HCT116 (cell line): ENCODE data around the gene POU5F1. TPM values are rescaled to one million over a fixed set of nuclear protein-coding genes. Genes with fewer than 3 reads are reported as not detected.

Experiments
- ATAC-seq: fragments of 200-7000 bp; cut with Tn5 transposase; 2 replicates; pipeline ENCODE4 v1.9.1; 2020; ENCODE audit warnings: mild to moderate bottlenecking, moderate library complexity
- BruUV-seq: library from RNA; stranded (reverse); fragments of 400-500 nt; replicated peaks from 2 replicates; lab custom pipeline; 2021; lab: Mats Ljungman, UMichigan
- CTCF ChIA-PET: fragments of 300-600 bp; sonication (Branson Sonifier 250); formaldehyde crosslinking; loops from one replicate; lab custom pipeline; 2021; ENCODE audit warnings: antibody characterized with exemption; lab: Charles Lee
- POLR2A ChIA-PET: fragments of 300-600, 350-600 bp; sonication (Branson Sonifier 250); formaldehyde crosslinking; loops from one replicate; lab custom pipeline; 2021; ENCODE audit warnings: antibody characterized with exemption; lab: Charles Lee
- RAD21 ChIA-PET, 2 experiments: fragments of 300-600 bp; sonication (Branson Sonifier 250); formaldehyde crosslinking; loops; one replicate each; lab custom pipeline; 2023; ENCODE audit warnings: low total read pairs in 2 of 2; ENCODE audit not compliant: uncharacterized antibody in 2 of 2, unreplicated experiment in 2 of 2, low non-redundant PET in 1 of 2; lab: Charles Lee
- DNase-seq: peaks from one replicate; pipeline ENCODE4 v3.0.0-alpha.2; 2010; ENCODE audit warnings: low read depth, low spot score
- H2AFZ ChIP-seq: fragments of 200-600 bp; shearing (Covaris generic), sonication (generic); 2 replicates; pipeline ENCODE4 v1.6.1; 2017; ENCODE audit warnings: low read depth, mixed run types, mixed read lengths, antibody characterized with exemption, low read length; ENCODE audit not compliant: poor library complexity, severe bottlenecking
- H3K27ac ChIP-seq: 2 replicates; pipeline ENCODE4 v1.5.1; 2012; ENCODE audit warnings: low read depth, low read length
- H3K27me3 ChIP-seq: fragments of 200-600 bp; sonication (generic); 2 replicates; pipeline ENCODE4 v1.6.1; 2016; ENCODE audit warnings: mixed run types, low read length, mixed read lengths; ENCODE audit not compliant: insufficient read depth
- H3K36me3 ChIP-seq, 2 experiments: fragments of 200-500 bp in 1 of 2; fragments of 200-600 bp in 1 of 2; sonication (Bioruptor generic) in 1 of 2; sonication (generic) in 1 of 2; 2 replicates each; pipeline versions ENCODE4 v1.5.1 to v1.6.1; 2014 to 2016; ENCODE audit warnings: low read length in 2 of 2, inconsistent platforms in 1 of 2, mixed read lengths in 1 of 2, mixed run types in 1 of 2; ENCODE audit not compliant: insufficient read depth in 2 of 2, control insufficient read depth in 1 of 2
- H3K4me1 ChIP-seq, 2 experiments: fragments of 200-600 bp in 1 of 2; sonication (generic) in 1 of 2; 2 replicates each; pipeline versions ENCODE4 v1.5.1 to v1.6.1; 2012 to 2017; ENCODE audit warnings: low read length in 2 of 2, inconsistent platforms in 1 of 2, mild to moderate bottlenecking in 1 of 2, mixed read lengths in 1 of 2, mixed run types in 1 of 2, moderate library complexity in 1 of 2; ENCODE audit not compliant: insufficient read depth in 2 of 2, control insufficient read depth in 1 of 2
- H3K4me2 ChIP-seq: fragments of 200-600 bp; sonication (generic); 2 replicates; pipeline ENCODE4 v1.6.1; 2017; ENCODE audit warnings: mixed run types, low read length, mixed read lengths
- H3K4me3 ChIP-seq, 2 experiments: fragments of 200-600 bp in 1 of 2; sonication (generic) in 1 of 2; replicated peaks in 1 of 2; 2 replicates each; pipeline ENCODE4 v1.5.1; 2011 to 2016; ENCODE audit warnings: low read length in 2 of 2, control low read depth in 1 of 2, low read depth in 1 of 2, mild to moderate bottlenecking in 1 of 2, mixed read lengths in 1 of 2, mixed run types in 1 of 2
- H3K79me2 ChIP-seq: fragments of 200-600 bp; sonication (generic); 2 replicates; pipeline ENCODE4 v1.6.1; 2017; ENCODE audit warnings: mild to moderate bottlenecking, mixed run types, low read length, moderate library complexity, mixed read lengths; ENCODE audit not compliant: insufficient read depth
- H3K9ac ChIP-seq: fragments of 200-600 bp; sonication (generic); 2 replicates; pipeline ENCODE4 v1.6.1; 2016; ENCODE audit warnings: low read length, mixed read lengths
- H3K9me2 ChIP-seq: fragments of 200-600 bp; sonication (generic), shearing (Covaris generic); 2 replicates; pipeline ENCODE4 v1.6.1; 2017; ENCODE audit warnings: mixed run types, mild to moderate bottlenecking, moderate library complexity; ENCODE audit not compliant: insufficient read depth
- H3K9me3 ChIP-seq, 2 experiments: fragments of 200-500 bp in 1 of 2; fragments of 200-600 bp in 1 of 2; sonication (Bioruptor generic) in 1 of 2; sonication (generic) in 1 of 2; 2 replicates each; pipeline ENCODE4 v1.6.1; 2014 to 2017; ENCODE audit warnings: low read length in 2 of 2, mixed read lengths in 2 of 2, inconsistent platforms in 1 of 2, low read depth in 1 of 2, mild to moderate bottlenecking in 1 of 2, mixed run types in 1 of 2, moderate library complexity in 1 of 2; ENCODE audit not compliant: control insufficient read depth in 1 of 2, insufficient read depth in 1 of 2
- H4K20me1 ChIP-seq: fragments of 200-600 bp; sonication (generic), shearing (Covaris generic); 2 replicates; pipeline ENCODE4 v1.6.1; 2017; ENCODE audit warnings: mixed run types, mild to moderate bottlenecking, moderate library complexity; ENCODE audit not compliant: insufficient read depth
- EGR1 ChIP-seq: IDR thresholded peaks from 2 replicates; pipeline ENCODE4 v1.6.1; 2012; ENCODE audit warnings: low read depth
- ELF1 ChIP-seq: IDR thresholded peaks from 2 replicates; pipeline ENCODE4 v1.6.1; 2012; ENCODE audit warnings: low read depth, borderline replicate concordance
- EZH2phosphoT487 ChIP-seq: fragments of 200-600 bp; IDR thresholded peaks from 2 replicates; pipeline ENCODE4 v1.6.1; 2018; ENCODE audit warnings: antibody characterized with exemption, borderline replicate concordance
- JUND ChIP-seq: IDR thresholded peaks from 2 replicates; pipeline ENCODE4 v1.6.1; 2012
- POLR2A ChIP-seq: IDR thresholded peaks from 2 replicates; pipeline ENCODE4 v1.7.0; 2011; ENCODE audit warnings: borderline replicate concordance; ENCODE audit not compliant: insufficient read depth, insufficient read length; ENCODE audit errors: extremely low read depth
- POLR2AphosphoS5 ChIP-seq: IDR thresholded peaks from 2 replicates; pipeline ENCODE4 v1.6.1; 2011; ENCODE audit warnings: mild to moderate bottlenecking, low read depth, low read length, moderate library complexity
- RAD21 ChIP-seq: IDR thresholded peaks from 2 replicates; pipeline ENCODE4 v1.6.1; 2012; ENCODE audit warnings: low read depth, mild to moderate bottlenecking
- SIN3A ChIP-seq: IDR thresholded peaks from 2 replicates; pipeline ENCODE4 v1.6.1; 2012; ENCODE audit warnings: low read depth
- SP1 ChIP-seq: IDR thresholded peaks from 2 replicates; pipeline ENCODE4 v1.6.1; 2012; ENCODE audit warnings: low read depth
- ZFX ChIP-seq: fragments of 450-650 bp; IDR thresholded peaks from 2 replicates; pipeline ENCODE4 v1.6.1; 2017
- intact Hi-C: fragments of 100-400 bp; cut with micrococcal nuclease; formaldehyde crosslinking; loops from 2 replicates; pipeline ENCODE4 v1.10.0; 2022
- total RNA-seq: library from RNA; stranded (reverse); gene quantifications from one replicate; pipeline ENCODE4 v1.2.1, GENCODE V29; 2021; ENCODE audit not compliant: unreplicated experiment
- TF ChIP-seq, protein P1 (sequence below), 3 experiments: fragments of 200-600 bp in 1 of 3; sonication (generic) in 1 of 3; IDR thresholded peaks in 2 of 3; conservative IDR thresholded peaks in 1 of 3; 2 replicates each; pipeline ENCODE4 v1.5.1; 2012 to 2017; ENCODE audit warnings: low read depth in 2 of 3, low read length in 2 of 3, antibody characterized with exemption in 1 of 3, borderline replicate concordance in 1 of 3, control low read depth in 1 of 3, mild to moderate bottlenecking in 1 of 3, mixed read lengths in 1 of 3, mixed run types in 1 of 3, moderate library complexity in 1 of 3; ENCODE audit not compliant: insufficient read depth in 1 of 3

Gene POU5F1
- total RNA-seq, 1 experiment from 2014 or later, result 1.9 TPM

- no peak for ATAC-seq
- DNase-seq, result no peak
- H3K27me3 ChIP-seq, result no peaks in the 10 kb centered on the region
- no peak overlapping the region for H3K4me3 ChIP-seq
- no peaks in the 10 kb centered on the region for H3K36me3 ChIP-seq
- no peak for TF ChIP-seq ZFX
- no peak for TF ChIP-seq SIN3A
- no peak for TF ChIP-seq ELF1
- no peak for TF ChIP-seq POLR2AphosphoS5
- no peak for TF ChIP-seq EZH2phosphoT487
- TF ChIP-seq, protein P1, sequence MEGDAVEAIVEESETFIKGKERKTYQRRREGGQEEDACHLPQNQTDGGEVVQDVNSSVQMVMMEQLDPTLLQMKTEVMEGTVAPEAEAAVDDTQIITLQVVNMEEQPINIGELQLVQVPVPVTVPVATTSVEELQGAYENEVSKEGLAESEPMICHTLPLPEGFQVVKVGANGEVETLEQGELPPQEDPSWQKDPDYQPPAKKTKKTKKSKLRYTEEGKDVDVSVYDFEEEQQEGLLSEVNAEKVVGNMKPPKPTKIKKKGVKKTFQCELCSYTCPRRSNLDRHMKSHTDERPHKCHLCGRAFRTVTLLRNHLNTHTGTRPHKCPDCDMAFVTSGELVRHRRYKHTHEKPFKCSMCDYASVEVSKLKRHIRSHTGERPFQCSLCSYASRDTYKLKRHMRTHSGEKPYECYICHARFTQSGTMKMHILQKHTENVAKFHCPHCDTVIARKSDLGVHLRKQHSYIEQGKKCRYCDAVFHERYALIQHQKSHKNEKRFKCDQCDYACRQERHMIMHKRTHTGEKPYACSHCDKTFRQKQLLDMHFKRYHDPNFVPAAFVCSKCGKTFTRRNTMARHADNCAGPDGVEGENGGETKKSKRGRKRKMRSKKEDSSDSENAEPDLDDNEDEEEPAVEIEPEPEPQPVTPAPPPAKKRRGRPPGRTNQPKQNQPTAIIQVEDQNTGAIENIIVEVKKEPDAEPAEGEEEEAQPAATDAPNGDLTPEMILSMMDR (IDR thresholded peaks at IDR 0.05 in 2 of 3, conservative IDR thresholded peaks at IDR 0.05 in 1 of 3; ENCODE audit: borderline replicate concordance in 1 of 3, insufficient read depth in 1 of 3, low read depth in 2 of 3, low read length in 2 of 3), result no peak
- TF ChIP-seq POLR2A, result no peak
- no peak for TF ChIP-seq RAD21
- no peak for TF ChIP-seq SP1
- TF ChIP-seq JUND, result no peak
- no peak for TF ChIP-seq EGR1
- CTCF ChIA-PET, result interaction anchor here (1.3 to 2.6 kb wide), 2 partner anchors 9 to 16 kb away, joined by 4 to 12 read pairs; partner anchors contain the start of gene PSORS1C1
- RAD21 ChIA-PET, result no interaction called here
- POLR2A ChIA-PET, result no interaction called here
- no peak overlapping the region for H2AFZ ChIP-seq
- no peaks in the 10 kb centered on the region for H3K9me3 ChIP-seq
- no peaks in the 10 kb centered on the region for H3K79me2 ChIP-seq
- H3K4me1 ChIP-seq, result peaks cover 3 to 14% of the 10 kb centered on the region in 2 experiments
- no TSS peak for BruUV-seq
- intact Hi-C loops, result no loop called here
- no peak overlapping the region for H3K4me2 ChIP-seq
- H3K9me2 ChIP-seq, result no peaks in the 10 kb centered on the region
- H3K9ac ChIP-seq, result no peak overlapping the region
- no peak overlapping the region for H3K27ac ChIP-seq
- no peaks in the 10 kb centered on the region for H4K20me1 ChIP-seq
Observed at GRCh38 chr6:31130751-31131150, 39.7 kb downstream of the POU5F1 start.
